ENCODE data around the gene CCL23.

DNA sequence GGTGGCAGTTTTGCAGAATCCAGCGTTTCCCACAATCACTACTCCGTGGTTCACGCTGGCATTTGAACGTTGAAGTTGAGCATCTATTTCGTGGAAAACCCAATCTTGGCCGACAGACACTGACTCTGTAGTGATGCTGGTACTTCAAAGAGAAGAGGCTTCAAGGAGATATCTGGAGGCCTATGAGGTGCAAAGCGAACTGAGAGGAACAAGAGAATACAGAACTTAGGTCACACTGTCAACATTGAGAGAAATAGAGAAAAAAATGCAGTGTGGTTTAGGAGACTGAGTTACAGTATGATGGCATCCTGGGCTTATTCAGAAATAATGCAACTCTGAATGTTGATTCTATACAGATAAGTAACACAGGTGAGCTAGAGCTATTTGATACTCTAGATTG is 52.5 kb downstream of the CCL23 start:
- TF ChIP-seq POLR2AphosphoS5 (IDR thresholded peaks at IDR 0.05; ENCODE audit: low read depth) (no peak), SPI1 (IDR thresholded peaks at IDR 0.05; ENCODE audit: borderline replicate concordance, low read depth) (no peak), GABPA (IDR thresholded peaks at IDR 0.05; ENCODE audit: low read depth) (no peak)
- TF ChIP-seq, protein P1, sequence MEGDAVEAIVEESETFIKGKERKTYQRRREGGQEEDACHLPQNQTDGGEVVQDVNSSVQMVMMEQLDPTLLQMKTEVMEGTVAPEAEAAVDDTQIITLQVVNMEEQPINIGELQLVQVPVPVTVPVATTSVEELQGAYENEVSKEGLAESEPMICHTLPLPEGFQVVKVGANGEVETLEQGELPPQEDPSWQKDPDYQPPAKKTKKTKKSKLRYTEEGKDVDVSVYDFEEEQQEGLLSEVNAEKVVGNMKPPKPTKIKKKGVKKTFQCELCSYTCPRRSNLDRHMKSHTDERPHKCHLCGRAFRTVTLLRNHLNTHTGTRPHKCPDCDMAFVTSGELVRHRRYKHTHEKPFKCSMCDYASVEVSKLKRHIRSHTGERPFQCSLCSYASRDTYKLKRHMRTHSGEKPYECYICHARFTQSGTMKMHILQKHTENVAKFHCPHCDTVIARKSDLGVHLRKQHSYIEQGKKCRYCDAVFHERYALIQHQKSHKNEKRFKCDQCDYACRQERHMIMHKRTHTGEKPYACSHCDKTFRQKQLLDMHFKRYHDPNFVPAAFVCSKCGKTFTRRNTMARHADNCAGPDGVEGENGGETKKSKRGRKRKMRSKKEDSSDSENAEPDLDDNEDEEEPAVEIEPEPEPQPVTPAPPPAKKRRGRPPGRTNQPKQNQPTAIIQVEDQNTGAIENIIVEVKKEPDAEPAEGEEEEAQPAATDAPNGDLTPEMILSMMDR (IDR thresholded peaks at IDR 0.05; ENCODE audit: insufficient read depth, low read length) = no peak
- TF ChIP-seq, protein P2, sequence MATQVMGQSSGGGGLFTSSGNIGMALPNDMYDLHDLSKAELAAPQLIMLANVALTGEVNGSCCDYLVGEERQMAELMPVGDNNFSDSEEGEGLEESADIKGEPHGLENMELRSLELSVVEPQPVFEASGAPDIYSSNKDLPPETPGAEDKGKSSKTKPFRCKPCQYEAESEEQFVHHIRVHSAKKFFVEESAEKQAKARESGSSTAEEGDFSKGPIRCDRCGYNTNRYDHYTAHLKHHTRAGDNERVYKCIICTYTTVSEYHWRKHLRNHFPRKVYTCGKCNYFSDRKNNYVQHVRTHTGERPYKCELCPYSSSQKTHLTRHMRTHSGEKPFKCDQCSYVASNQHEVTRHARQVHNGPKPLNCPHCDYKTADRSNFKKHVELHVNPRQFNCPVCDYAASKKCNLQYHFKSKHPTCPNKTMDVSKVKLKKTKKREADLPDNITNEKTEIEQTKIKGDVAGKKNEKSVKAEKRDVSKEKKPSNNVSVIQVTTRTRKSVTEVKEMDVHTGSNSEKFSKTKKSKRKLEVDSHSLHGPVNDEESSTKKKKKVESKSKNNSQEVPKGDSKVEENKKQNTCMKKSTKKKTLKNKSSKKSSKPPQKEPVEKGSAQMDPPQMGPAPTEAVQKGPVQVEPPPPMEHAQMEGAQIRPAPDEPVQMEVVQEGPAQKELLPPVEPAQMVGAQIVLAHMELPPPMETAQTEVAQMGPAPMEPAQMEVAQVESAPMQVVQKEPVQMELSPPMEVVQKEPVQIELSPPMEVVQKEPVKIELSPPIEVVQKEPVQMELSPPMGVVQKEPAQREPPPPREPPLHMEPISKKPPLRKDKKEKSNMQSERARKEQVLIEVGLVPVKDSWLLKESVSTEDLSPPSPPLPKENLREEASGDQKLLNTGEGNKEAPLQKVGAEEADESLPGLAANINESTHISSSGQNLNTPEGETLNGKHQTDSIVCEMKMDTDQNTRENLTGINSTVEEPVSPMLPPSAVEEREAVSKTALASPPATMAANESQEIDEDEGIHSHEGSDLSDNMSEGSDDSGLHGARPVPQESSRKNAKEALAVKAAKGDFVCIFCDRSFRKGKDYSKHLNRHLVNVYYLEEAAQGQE (IDR thresholded peaks at IDR 0.05; ENCODE audit: insufficient replicate concordance, low read depth) = no peak
